Measurements from ENCODE around the gene BEST2. TPM values are rescaled to one million over a fixed set of nuclear protein-coding genes. Genes with fewer than 3 reads are reported as not detected.

Gene BEST2
- total RNA-seq, 1 donor from 2014 or later: not detected

GRCh38 chr19:12770922-12771321 is 19.3 kb downstream of the BEST2 start:
- H3K36me3 Mint-ChIP-seq (ENCODE audit: low read depth): peaks cover 4% of the 10 kb centered on the region
- H3K4me1 Mint-ChIP-seq (ENCODE audit: low read depth): peaks cover 10% of the 10 kb centered on the region
- DNase-seq (ENCODE audit: low spot score): no peak
- H3K4me3 Mint-ChIP-seq (ENCODE audit: unreplicated experiment): no peak overlapping the region
- H3K9me3 Mint-ChIP-seq (ENCODE audit: low read depth): no peaks in the 10 kb centered on the region
- no peaks in the 10 kb centered on the region for H3K27me3 Mint-ChIP-seq (ENCODE audit: low read depth)
- TF ChIP-seq CTCF (IDR thresholded peaks at IDR 0.05): no peak
- H3K27ac Mint-ChIP-seq (ENCODE audit: unreplicated experiment): no peak overlapping the region

GRCh38 chr19:12772323-12772722 is 20.7 kb downstream of the BEST2 start:
- Mint-ChIP-seq H3K27me3 (ENCODE audit: low read depth) (no peaks in the 10 kb centered on the region), H3K36me3 (ENCODE audit: low read depth) (peaks cover 4% of the 10 kb centered on the region), H3K4me1 (ENCODE audit: low read depth) (peaks cover 9% of the 10 kb centered on the region), H3K9me3 (ENCODE audit: low read depth) (no peaks in the 10 kb centered on the region), H3K4me3 (ENCODE audit: unreplicated experiment) (no peak overlapping the region), H3K27ac (ENCODE audit: unreplicated experiment) (no peak overlapping the region)
- no peak for TF ChIP-seq CTCF (IDR thresholded peaks at IDR 0.05)
- no peak for DNase-seq (ENCODE audit: low spot score)

GRCh38 chr19:12773571-12773970 is 22.0 kb downstream of the BEST2 start:
- no peaks in the 10 kb centered on the region for H3K9me3 Mint-ChIP-seq (ENCODE audit: low read depth)
- no peaks in the 10 kb centered on the region for H3K27me3 Mint-ChIP-seq (ENCODE audit: low read depth)
- no peak overlapping the region for H3K27ac Mint-ChIP-seq (ENCODE audit: unreplicated experiment)
- H3K4me1 Mint-ChIP-seq (ENCODE audit: low read depth): peaks cover 19% of the 10 kb centered on the region
- no peak for DNase-seq (ENCODE audit: low spot score)
- TF ChIP-seq CTCF (IDR thresholded peaks at IDR 0.05): peak; percentile 67
- H3K36me3 Mint-ChIP-seq (ENCODE audit: low read depth): peaks cover 3% of the 10 kb centered on the region
- peak overlapping the region; percentile 26 for H3K4me3 Mint-ChIP-seq (ENCODE audit: unreplicated experiment)

GRCh38 chr19:12774588-12775555 is 23.3 kb downstream of the BEST2 start, which contains the start of gene HOOK2:
TSS of gene HOOK2 (minus strand) at chr19:12775552. CDS start at chr19:12775449, 103 bp downstream.
- Mint-ChIP-seq H3K4me1 (ENCODE audit: low read depth) (peaks cover 32% of the 10 kb centered on the region), H3K9me3 (ENCODE audit: low read depth) (no peaks in the 10 kb centered on the region), H3K27me3 (ENCODE audit: low read depth) (no peaks in the 10 kb centered on the region), H3K4me3 (ENCODE audit: unreplicated experiment) (peak within 1 kb of the TSS; percentile 62), H3K27ac (ENCODE audit: unreplicated experiment) (peak within 1 kb of the TSS; percentile 77), H3K36me3 (ENCODE audit: low read depth) (peaks cover 3% of the 10 kb centered on the region)
- DNase-seq (ENCODE audit: low spot score): no peak
- TF ChIP-seq CTCF (IDR thresholded peaks at IDR 0.05): no peak

GRCh38 chr19:12777217-12778016 is 25.8 kb downstream of the BEST2 start:
- no peak for DNase-seq (ENCODE audit: low spot score)
- peak; percentile 97 for TF ChIP-seq CTCF (IDR thresholded peaks at IDR 0.05)
- H3K4me3 Mint-ChIP-seq (ENCODE audit: unreplicated experiment): peak overlapping the region; percentile 87
- no peaks in the 10 kb centered on the region for H3K27me3 Mint-ChIP-seq (ENCODE audit: low read depth)
- peak overlapping the region; percentile 98 for H3K27ac Mint-ChIP-seq (ENCODE audit: unreplicated experiment)
- peaks cover 44% of the 10 kb centered on the region for H3K4me1 Mint-ChIP-seq (ENCODE audit: low read depth)
- H3K9me3 Mint-ChIP-seq (ENCODE audit: low read depth): no peaks in the 10 kb centered on the region
- H3K36me3 Mint-ChIP-seq (ENCODE audit: low read depth): no peaks in the 10 kb centered on the region

Data from chondrocyte (in vitro differentiated cells).